Astrocyte of the cerebellum (primary cell): ENCODE results near the gene SVEP1.
"Not testable (repeated sequence)": the region's sequence is repeated elsewhere in the genome, so short reads cannot be mapped to it uniquely, and the experiment has no call there.

Source experiments
- DNase-seq: peaks from one replicate; pipeline ENCODE4 v3.0.0-alpha.2; 2011; ENCODE audit warnings: low read depth
- H3K4me3 ChIP-seq: 2 replicates; pipeline ENCODE4 v1.5.1; 2011; ENCODE audit warnings: mild to moderate bottlenecking, low read depth, low read length, moderate library complexity
- CTCF ChIP-seq: IDR thresholded peaks from 2 replicates; pipeline ENCODE4 v1.5.1; 2012; ENCODE audit warnings: low read length, low read depth, moderate library complexity, mild to moderate bottlenecking; ENCODE audit errors: missing control alignments
- in situ Hi-C: cut with HindIII; loops from 2 replicates; pipeline ENCODE4 v1.10.0; 2017; ENCODE audit warnings: low sequenced_read_pairs

SVEP1 gene

GRCh38 chr9:110383491-110383890 lies 196.1 kb downstream of the SVEP1 start:
- no peak for DNase-seq
- TF ChIP-seq CTCF = no peak
- no peak overlapping the region for H3K4me3 ChIP-seq
- in situ Hi-C loops = no loop called here

- TF ChIP-seq CTCF = no peak
- no peak overlapping the region for H3K4me3 ChIP-seq
- in situ Hi-C loops = no loop called here
- no peak for DNase-seq
These were observed 196.8 kb downstream of the SVEP1 start for GRCh38 chr9:110382731-110383130.

GRCh38 chr9:110371411-110372007 lies 208.0 kb downstream of the SVEP1 start:
- DNase-seq = no peak
- no peak for TF ChIP-seq CTCF
- H3K4me3 ChIP-seq = no peak overlapping the region
- in situ Hi-C loops = no loop called here

GRCh38 chr9:110370315-110370714 lies 209.2 kb downstream of the SVEP1 start:
- in situ Hi-C loops = no loop called here
- H3K4me3 ChIP-seq = no peak overlapping the region
- DNase-seq = no peak
- no peak for TF ChIP-seq CTCF

- TF ChIP-seq CTCF = no peak
- in situ Hi-C loops = no loop called here
- no peak for DNase-seq
- H3K4me3 ChIP-seq = no peak overlapping the region
These were observed 215.1 kb downstream of the SVEP1 start for GRCh38 chr9:110364451-110364850.

- in situ Hi-C loops, H3K4me3 ChIP-seq, DNase-seq: not testable (repeated sequence)
These were observed 220.5 kb downstream of the SVEP1 start for GRCh38 chr9:110358992-110359391.

- in situ Hi-C loops = no loop called here
- TF ChIP-seq CTCF = no peak
- no peak overlapping the region for H3K4me3 ChIP-seq
- DNase-seq = no peak
These were observed 222.0 kb downstream of the SVEP1 start for GRCh38 chr9:110357505-110357904.
